ENCODE data around the gene PPP4R3A.
"Not testable (repeated sequence)": the region's sequence is repeated elsewhere in the genome, so short reads cannot be mapped to it uniquely, and the experiment has no call there.

The PPP4R3A gene

DNA sequence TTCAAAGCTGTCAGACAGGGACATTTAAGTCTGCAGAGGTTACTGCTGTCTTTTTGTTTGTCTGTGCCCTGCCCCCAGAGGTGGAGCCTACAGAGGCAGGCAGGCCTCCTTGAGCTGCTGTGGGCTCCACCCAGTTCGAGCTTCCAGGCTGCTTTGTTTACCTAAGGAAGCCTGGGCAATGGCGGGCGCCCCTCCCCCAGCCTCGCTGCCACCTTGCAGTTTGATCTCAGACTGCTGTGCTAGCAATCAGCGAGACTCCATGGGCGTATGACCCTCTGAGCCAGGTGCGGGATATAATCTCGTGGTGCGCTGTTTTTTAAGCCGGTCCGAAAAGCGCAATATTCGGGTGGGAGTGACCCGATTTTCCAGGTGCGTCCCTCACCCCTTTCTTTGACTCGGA is 73.8 kb downstream of the PPP4R3A start:
- not testable (repeated sequence) for DNase-seq

- no peak for DNase-seq
Measured at GRCh38 chr14:91429385-91429784, 80.7 kb downstream of the PPP4R3A start.

GRCh38 chr14:91428931-91429330 is 81.2 kb downstream of the PPP4R3A start:
- not testable (repeated sequence) for DNase-seq

DNA sequence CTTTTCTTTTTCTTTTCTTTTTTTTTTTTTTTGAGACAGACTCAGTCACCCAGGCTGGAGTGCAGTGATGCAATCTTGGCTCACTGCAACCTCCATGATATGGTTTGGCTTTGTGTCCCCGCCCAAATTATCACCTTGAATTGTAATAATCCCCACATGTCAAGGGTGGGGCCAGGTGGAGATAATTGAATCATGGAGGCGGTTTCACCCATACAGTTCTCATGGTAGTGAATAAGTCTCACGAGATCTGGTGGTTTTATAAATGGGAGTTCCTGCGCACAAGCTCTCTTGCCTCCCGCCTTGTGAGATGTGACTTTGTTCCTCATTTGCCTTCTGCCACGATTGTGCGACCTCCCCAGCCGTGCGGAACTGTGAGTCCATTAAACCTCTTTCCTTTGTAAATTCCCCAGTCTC is 84.6 kb downstream of the PPP4R3A start:
- not testable (repeated sequence) for DNase-seq

GRCh38 chr14:91424813-91425530 is 85.1 kb downstream of the PPP4R3A start:
- DNase-seq, result no peak

GRCh38 chr14:91420686-91421085 is 89.4 kb downstream of the PPP4R3A start:
- no peak for DNase-seq

GRCh38 chr14:91419451-91419850 is 90.7 kb downstream of the PPP4R3A start:
- DNase-seq, result no peak

DNA sequence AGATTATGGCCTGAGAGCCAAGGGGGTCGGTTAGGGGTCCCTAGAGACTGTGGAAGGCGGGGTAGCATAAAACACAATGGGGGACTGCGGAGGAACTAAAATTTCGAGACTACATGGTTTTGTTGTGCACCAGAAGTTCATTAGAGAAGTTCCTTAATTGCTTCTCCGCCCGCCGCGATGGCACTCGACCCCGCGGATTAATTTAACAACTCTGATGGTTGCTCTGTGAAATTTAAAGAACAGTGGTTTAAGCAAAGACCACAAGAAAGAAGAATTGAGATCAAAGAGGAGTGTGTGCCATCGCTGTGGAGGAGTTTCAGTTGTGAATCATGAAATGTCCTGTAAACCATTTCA is 91.1 kb downstream of the PPP4R3A start:
- no peak for DNase-seq

DNA sequence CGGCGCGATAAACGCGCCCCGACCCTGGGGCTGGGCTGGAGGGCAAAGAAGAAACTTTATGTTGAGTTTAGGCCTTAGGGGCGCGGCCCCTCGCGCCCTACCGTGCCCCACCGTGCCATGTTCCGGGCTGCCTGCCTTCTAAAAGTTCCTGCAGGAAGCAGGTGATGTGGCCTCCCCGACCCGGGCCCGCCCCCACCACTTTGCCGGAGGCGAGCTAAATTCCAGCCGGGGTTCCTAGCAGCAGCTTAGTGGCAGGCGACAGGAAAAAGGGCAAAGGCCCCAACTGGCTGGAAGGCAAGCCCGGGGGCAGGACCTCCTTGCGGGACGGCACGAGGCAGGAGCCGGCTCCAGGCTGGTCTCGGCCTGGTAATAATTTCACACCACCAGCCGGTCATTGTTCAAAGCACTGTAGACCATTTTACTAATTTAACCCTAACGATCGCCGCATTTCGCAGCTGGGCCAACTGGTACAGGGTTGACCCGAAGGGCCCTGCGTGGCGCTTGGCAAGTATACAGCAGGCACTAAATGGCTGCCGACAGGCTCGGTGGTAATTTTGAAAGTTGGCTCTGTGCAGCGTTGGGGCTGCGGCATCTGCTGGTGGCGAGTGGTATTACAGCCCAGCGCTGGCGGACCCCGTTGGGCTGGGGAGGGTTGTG is 91.6 kb downstream of the PPP4R3A start:
- DNase-seq, result peak; percentile 46

GRCh38 chr14:91417983-91418386 is 92.1 kb downstream of the PPP4R3A start:
- peak; percentile 54 for DNase-seq

DNA sequence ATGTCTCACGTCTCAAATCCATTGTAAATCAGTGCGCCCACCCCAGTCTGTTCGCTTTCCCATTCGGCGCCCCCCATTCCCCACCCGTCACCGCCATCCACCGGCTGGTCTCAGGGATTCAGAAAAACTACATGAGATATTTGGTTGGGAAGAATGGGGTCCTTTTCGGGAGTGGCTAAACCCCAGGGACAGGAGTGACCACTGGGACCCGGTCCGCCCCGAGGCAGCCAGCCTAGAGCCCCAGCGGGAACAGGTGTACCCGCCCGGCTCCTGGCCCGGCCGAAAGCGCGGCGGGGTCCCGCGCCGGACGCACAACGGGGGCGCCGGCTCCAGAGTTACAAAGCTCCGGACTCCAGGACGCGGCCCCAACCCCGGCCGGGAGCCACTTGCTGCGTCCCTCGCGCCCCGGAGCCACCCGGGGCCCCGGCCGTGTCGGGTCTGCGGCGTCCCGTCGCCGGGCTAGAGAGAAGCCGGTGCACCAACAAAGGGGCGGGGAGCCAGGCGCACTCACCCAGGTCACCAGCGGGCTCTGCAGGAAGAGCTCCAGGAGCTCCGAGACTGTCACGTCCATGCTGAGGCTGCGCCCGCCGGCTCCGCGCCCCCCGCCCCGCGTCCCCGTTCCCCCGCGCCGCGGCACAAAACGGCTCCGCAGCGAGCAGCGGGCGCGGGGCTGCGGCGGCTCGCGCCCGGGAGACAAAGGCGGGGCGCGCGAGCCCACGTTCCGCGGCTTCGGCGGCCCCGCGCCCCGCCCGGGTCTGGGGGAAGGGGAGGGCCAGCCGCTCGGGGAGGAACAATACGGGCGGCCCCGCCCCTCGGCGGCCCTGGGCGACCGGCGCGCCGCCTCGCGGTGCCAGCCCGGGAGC is 92.8 kb downstream of the PPP4R3A start, which contains the start of gene CCDC88C:
TSS of gene CCDC88C (minus strand) at position 701 of the 863 bp plus-strand sequence. CDS start at position 571, 130 bp downstream.
- peak; percentile 66 for DNase-seq

DNA sequence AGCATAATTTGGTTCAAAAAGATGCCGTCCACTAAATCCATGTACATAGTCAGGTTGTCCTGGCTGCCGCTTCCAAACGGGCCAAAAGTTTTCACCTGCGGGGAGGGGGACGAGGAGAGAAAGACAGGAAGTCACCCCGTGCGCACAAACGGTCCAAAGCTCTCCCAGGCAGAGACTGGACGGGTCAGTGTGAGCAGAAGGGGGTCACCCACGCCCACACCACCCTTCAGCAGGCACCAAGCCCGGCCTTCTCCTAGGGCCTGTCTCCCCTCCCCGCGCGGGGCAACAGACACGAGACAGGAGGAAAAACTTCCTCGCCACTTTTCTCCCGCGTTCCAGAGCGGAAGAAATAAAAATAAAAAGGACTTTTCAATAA is 93.4 kb downstream of the PPP4R3A start:
- DNase-seq, result no peak

GRCh38 chr14:91415794-91416743 is 94.0 kb downstream of the PPP4R3A start:
- DNase-seq, result peak; percentile 30

DNA sequence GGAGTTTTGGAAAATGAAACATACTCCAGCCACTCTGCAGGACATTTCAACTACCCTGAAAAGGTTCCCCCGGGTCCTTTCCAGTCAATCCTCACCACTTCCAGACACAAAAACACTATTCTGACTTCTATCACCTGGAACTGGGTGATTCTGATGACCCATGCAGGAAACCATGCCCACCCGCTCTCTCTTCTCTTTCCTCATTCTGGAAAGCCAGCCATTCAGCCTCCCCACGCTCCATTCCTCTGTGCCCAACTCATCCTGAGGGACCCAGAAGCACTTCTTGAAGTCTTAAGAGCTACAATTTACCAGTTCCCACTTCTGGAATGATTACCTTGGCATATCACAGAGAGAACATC is 95.7 kb downstream of the PPP4R3A start:
- no peak for DNase-seq

GRCh38 chr14:91413547-91414474 is 96.3 kb downstream of the PPP4R3A start:
- peak; percentile 91 for DNase-seq

DNA sequence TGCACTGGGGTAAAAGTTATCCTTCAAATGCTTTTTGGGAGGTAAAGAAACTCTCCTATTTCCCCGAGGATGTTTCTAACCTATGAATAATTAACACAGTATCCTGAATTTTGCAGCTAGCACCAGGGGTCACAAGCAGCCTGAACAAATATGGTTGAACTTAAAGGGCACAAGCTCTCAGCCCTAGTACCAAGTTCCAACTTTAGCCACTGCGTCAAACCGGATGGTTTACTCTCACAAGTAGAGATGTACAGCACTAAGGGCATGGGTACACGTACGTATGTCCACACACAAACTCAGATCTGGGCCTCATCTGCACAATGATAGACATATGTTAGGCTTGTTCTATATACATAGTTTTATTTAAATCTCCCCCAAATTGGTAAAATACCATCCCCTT is 97.2 kb downstream of the PPP4R3A start:
- no peak for DNase-seq

DNA sequence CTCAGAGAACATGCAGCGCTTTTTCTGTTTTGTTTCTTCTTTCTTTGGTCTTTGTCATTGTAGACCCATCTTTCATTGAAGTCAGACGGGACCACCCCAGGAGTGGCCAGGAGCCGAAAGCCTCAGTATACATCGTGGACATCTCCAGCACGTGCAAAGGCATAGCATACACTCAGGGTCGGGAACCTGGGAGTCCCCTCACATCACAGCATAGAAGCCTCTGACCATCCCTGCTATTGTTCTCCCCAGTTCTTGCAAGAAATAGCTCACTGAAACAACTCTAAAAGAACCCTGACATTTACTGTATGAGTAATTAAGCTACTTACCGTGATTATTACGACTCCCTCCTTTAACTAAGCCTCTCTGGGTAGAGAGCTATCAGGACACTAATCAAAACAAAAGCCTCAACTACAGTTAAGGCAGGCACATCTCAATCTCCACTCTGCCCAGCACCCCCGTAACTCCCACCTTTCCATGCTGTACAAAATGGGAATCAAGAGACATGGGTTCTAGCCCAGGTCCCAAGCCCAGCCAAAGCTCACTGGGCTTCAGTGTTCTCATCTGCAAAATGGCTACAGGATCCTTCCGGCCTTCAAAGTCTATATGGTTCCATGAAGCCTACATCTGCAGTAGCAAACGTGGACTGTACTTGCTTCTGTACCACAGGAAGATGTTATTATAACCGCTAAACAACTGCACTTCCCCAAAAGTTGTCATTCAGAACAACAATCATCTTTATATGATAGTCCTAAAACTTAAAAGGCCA is 99.2 kb downstream of the PPP4R3A start:
- DNase-seq, result no peak

- no peak for DNase-seq
Measured at GRCh38 chr14:91409928-91410718, 100.0 kb downstream of the PPP4R3A start.

DNA sequence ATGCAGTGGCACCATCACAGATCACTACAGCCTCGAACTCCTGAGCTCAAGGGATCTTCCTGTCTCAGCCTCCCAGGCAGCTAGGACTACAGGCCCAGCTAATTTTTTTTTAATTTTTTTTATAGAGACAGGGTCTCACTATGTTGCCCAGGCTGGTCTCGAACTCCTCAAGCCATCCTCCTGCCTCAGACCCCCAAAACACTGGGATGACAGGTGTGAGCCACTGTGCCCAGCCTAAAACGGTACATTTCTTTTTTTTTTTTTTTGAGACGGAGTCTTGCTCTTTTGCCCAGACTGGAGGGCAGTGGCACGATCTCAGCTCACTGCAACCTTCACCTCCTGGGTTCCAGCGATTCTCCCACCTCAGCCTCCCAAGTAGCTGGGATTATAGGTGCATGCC is 100.9 kb downstream of the PPP4R3A start:
- not testable (repeated sequence) for DNase-seq

Measured in NCI-H1105 (cell line).